NCI-H187 (cell line): ENCODE results near the gene HOXD3.

Experiments
- DNase-seq, 2 experiments: peaks; one replicate each; lab custom pipeline; 2025; lab: John Stamatoyannopoulos, UW

HOXD3 gene

DNA sequence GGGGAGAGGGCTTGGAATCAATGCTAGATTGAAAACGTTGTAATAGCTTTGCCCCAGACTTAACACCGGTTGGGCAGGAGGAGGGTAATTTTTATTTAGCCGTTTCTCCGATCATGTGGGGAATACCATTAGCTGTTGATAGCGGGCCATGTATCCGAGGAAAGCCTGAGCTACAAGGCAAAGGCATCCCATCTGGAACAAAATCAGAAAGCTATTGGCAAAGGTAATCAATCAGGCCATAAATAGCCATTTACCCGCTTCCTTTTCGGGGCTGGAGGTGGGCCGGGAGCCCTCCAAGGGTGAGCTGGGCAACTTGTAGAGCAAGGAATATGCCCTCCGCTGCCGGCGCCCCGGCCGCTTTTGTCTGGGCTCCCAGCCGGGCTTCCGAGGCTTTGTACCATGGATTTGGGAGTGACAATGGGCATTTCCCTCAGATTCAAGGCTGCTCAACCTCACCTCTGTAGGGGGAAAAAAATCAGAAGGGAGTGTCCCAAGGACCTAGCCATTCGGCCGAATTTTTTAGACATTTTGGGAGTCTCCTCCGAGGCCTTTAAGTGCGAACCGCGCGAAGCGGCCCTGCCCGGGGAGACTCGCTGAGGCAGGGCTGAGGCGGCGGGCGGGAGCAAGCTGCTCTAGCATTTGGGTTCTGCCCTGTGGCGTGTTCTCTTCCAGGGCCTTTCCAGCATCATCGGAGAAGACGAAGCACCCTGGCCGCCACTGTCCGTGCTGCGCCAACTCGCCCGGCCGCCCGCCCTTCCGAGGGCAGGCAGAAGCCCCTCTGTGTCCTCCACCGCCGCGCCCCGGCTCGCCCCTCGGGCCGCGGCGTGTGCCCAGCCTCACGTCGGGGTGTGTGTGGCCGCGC, 35.7 kb upstream of the HOXD3 start:
- no peak for DNase-seq

DNA sequence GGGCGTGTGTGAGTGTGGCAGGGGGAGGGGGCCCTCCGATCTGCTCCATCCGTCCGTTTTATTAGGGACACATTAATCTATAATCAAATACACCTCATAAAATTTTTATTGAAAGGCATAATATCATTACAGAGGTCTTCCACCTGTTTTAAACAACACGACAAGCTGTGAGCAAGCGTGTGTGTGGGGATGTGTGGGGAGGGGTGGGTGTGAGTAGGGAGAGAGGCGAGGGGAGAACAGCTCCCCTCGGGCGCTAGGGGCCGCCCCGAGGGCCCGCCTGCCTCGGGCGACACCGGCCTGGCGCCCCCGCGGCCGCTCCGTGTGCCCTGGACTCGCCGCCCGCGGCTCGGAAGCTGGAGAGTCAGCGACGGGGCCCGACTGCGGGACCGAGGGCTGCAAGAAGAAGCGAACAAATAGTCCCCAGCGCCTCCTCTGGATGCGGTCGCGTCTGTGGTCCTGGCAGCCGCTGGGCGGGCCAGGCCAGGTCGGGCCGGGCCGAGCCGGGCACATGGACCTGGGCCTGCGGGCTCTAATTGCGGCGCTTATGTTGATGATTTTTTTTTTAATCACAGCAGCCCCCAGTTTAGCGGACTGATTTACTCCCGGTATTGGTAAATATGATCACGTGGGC, 34.9 kb upstream of the HOXD3 start:
- no peak for DNase-seq

DNA sequence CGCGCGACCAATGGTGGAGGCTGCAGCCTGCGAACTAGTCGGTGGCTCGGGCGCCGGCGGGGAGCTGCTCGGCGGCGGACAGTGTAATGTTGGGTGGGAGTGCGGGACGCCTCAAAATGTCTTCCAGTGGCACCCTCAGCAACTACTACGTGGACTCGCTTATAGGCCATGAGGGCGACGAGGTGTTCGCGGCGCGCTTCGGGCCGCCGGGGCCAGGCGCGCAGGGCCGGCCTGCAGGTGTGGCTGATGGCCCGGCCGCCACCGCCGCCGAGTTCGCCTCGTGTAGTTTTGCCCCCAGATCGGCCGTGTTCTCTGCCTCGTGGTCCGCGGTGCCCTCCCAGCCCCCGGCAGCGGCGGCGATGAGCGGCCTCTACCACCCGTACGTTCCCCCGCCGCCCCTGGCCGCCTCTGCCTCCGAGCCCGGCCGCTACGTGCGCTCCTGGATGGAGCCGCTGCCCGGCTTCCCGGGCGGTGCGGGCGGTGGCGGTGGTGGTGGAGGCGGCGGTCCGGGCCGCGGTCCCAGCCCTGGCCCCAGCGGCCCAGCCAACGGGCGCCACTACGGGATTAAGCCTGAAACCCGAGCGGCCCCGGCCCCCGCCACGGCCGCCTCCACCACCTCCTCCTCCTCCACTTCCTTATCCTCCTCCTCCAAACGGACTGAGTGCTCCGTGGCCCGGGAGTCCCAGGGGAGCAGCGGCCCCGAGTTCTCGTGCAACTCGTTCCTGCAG, 34.3 kb upstream of the HOXD3 start, which contains the start of gene HOXD9:
TSS of gene HOXD9 (plus strand) at position 37 of the 728 bp plus-strand sequence. CDS start at position 87, 50 bp downstream.
- DNase-seq, result no peak

DNA sequence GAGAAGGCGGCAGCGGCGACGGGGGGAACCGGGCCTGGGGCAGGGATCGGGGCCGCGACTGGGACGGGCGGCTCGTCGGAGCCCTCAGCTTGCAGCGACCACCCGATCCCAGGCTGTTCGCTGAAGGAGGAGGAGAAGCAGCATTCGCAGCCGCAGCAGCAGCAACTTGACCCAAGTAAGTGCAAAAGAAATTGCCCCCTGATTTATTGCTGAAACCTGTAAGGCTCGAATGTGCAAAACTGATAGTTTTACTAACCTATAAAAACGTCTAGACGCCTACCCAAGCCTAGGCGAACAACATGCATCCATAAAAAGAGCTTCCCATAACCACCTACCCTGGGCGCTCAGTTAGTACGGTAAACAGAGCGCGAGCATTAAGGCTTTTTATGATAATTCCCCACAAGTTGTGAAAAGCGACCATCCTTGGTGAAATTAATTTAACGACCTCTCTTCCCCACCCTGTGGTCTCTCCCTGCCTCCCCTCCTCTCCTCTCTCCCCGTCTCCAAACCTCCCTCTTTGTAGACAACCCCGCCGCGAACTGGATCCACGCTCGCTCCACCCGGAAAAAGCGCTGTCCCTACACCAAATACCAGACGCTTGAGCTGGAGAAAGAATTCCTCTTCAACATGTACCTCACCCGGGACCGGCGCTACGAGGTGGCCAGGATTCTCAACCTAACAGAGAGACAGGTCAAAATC, 33.5 kb upstream of the HOXD3 start:
- DNase-seq, result no peak

DNA sequence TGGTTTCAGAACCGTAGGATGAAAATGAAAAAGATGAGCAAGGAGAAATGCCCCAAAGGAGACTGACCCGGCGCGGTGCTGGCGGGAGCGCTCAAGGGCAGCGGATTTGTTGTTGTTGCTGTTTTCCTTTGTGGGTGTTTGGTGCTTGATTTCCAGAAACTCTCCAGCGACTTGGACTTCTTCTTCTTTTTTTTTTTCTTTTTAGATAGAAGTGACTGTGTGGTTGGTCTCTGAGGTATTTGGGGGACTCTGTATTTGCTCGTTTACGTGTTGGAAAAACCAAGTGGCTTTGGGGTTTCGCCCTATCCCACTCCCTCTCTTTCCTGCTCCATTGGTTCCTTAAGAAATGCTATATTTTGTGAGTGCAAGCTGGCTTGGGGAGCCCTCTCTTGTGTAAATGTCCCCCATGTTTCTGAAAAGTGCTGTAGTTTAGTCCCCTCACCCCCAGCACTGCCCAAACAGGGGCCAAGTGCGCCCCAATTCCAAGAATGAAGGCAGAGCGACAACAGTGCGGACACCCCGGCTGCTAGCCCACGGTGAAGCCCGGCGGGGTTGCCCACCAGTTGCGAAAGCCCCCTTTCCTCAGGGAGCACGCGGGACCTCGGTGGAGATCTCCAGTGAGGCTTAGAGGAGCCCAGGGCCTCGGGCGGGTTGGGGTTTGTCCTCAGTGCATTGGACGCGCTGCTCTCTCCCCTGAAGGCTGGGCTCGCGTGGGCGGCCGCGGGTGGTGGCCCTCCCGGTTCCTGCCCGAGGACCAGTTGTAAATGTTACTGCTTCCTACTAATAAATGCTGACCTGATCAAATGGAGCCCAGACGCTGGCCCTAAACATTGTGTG, 32.8 kb upstream of the HOXD3 start:
- DNase-seq, result no peak

DNA sequence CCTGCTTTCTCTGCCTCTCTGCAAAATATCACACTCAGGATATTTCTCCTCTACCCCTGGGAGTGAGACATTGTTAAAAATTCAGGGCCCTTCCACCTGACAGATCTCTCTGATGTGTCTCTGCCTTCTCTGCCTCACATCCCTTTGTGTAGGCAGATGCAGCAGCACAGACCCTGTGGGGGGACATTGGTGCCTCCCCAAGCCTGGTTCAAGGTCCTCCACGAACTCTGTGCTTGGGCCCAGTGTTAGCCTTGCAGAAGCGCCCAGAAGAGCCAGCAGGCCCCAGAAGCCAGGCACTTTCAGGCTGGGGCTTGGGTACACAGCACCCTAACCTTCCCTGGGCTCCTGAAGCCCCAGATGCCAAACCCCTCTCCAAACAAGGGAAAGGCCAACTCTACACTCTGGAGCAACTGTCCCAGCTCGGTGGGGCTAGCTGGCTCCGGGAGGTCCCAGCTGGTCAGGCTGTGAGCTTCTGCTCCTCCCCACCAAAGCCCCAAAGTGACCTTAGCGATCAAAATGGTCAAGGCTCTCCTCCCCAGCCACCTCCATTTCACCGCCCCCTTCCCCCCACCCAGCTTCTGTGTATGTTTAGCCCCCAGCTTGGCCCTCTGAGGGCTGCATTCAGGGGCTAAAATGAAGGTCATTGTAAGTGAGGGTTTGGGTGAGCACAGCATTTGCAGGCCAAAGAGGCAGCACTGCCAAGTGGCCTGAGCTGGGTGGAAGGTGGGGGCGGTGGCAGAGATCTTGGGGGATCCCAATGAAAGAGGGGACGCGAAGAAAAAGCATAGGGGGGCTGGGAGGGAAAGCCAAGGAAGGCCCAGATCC, 31.9 kb upstream of the HOXD3 start:
- DNase-seq, result no peak

DNA sequence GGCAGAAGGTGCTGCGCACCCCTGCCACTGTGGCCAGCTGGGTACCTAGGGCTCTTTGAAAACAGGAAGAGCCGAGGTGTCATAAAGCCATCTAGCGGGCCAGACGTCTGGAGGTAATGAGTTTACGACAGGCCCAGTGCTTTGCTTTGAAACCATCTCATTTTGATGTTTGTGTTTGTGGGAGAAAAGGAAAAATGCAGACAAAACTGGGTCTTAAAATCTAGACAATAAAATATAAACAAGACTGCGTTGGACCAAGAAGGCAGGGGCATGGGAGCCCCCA, 31.4 kb upstream of the HOXD3 start:
- no peak for DNase-seq

DNA sequence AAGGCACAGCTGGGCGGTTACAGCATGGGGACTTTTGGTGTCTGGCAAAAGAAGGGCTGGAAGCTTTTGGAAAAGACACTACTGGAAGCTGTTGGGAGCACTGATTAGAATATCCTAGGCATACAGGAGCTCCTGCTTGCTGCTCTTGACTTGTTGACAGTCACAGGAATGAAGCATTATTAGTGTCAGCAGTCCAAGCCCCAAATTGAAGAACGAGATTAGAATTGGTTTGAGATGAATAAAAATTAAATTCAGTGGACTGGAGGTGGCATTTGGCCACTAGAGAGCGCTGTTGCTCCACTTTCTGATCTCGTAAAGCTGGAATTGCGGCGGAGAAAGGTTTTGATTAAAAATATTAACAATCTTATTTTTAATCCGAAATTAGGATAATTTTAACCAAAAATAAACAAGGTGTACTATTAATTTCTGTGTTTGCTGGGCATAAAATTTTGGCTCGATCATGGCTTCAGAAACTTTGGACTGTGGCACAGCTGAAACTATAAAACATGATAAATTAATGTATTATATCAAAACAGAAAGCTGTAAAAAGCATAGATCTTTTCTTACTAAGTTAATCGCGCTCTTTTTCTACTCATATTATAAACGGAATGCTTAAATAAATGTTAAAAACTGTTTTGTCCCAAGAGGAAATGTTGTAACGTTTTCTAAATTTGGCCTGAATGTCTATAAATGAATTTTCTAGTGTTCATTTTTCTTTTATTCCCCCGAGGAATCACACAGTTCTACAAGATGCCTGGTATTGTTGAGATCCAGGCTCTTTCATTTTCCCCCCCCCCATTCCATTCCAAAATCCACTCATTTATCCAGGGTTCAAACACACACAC, 30.0 kb upstream of the HOXD3 start:
- peak in 1 of 2 experiments; percentile 28 for DNase-seq

DNA sequence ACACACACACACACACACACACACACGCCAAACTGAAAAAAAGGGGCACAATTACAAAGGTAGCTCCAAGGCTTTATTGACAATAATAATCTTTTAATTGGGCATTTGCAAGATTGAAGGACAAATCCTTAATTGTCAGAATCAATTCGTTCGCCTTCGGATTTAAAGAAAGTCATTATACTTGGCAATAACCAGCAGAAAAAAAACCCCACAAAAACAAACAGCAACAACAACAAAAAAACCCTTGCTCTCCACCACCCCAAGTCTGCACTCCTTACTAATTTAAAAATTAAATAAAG, 29.4 kb upstream of the HOXD3 start:
- DNase-seq, result no peak

DNA sequence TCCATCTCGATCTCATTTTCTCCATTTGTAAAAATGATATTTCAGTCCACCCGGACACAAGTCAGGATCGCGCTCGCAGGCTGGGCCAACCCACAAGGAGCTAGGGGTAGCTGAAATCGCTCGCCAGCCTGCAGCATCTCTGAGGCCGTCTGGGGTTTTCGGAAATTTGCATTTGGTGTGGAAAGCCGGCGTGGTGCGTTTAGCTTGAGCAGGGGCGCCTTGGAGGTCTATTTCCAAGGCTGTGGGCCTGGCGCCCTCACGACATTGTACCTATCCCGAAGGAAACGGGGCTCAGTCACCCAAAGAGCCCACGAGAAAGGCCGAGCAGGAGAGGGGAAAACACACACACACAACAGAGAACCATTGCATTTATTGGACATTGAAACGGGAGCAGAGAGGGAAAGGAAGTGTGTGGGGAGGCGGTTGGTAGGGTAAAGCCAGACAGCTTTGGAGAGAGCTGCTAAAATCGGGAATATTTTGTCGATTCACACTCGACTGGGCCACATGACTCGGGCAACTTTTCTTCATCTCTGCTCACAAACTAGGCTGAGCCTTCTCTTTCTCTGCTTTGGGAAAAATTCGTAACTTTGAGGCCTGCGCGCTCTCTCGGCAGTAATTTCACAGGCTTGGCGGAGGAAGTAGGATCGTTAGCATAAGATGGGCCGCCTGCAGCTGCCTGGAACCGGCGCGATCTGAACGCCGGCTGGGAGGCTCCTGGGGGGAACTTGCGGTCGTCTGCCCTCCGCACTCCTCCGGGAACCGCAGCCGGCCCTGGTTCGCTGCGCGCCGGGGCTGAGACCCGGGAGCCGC, 28.7 kb upstream of the HOXD3 start:
- DNase-seq, result no peak

DNA sequence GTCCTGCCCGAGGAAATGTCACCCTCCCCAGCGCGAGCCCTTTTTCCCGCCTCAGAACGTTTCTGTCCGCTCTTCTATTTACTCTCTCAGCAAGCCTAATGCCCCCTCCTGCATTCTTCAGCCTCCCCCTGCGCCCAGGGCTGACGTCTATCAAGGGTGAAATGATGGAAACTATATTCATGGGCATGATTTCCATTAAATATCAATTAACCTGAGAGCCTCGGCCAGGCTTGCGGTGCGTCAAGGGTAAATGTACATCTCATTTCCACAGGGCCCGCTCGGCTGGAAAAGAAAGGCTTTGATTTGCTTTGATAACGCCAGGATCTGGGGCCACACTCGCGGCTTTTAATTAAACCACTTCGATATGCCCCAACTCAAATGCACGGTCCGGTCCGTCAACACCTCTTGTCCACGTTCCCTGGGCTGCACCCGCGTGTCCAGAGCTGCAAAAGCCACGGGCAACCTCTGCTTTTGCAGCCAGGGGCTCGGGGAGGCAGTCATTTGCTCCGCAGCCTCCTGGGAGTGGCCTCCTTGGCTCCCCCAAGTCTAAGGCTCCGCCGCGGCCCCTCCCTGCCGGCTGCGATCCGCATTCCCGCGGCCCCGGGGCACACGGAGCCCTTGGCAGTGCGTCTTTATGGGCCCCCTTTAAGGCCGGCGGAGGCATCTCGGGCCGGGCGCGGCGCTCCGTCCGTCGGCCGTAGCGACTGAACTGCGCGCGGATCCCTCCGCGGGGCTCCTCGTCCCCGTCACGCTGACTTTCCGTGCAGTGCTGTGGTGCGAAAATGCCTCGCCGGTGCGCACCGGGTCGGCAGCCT, 27.9 kb upstream of the HOXD3 start, which contains the start of gene HOXD8:
TSS of gene HOXD8 (plus strand) at position 724 of the 815 bp plus-strand sequence. CDS start 662 bp downstream, outside the sequence.
- peak; percentile 35 to 48 for DNase-seq

DNA sequence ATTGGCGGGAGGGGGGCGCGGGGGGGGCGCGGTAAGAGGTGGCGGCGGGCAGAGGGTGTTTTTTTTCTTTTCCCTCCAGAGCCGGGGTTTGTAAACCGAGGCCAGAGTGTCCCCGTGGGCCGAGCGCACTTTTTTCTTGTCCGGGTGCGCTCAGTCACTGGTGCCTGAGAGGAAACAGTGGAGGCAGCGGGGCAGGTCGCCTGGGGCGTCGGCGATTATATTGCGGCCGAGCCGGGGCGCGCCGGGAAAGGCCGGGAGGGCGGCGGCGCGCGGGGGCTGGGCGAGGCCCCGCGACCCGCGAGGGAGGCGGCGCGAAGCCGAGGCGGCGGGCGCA, 27.3 kb upstream of the HOXD3 start:
- DNase-seq, result no peak

DNA sequence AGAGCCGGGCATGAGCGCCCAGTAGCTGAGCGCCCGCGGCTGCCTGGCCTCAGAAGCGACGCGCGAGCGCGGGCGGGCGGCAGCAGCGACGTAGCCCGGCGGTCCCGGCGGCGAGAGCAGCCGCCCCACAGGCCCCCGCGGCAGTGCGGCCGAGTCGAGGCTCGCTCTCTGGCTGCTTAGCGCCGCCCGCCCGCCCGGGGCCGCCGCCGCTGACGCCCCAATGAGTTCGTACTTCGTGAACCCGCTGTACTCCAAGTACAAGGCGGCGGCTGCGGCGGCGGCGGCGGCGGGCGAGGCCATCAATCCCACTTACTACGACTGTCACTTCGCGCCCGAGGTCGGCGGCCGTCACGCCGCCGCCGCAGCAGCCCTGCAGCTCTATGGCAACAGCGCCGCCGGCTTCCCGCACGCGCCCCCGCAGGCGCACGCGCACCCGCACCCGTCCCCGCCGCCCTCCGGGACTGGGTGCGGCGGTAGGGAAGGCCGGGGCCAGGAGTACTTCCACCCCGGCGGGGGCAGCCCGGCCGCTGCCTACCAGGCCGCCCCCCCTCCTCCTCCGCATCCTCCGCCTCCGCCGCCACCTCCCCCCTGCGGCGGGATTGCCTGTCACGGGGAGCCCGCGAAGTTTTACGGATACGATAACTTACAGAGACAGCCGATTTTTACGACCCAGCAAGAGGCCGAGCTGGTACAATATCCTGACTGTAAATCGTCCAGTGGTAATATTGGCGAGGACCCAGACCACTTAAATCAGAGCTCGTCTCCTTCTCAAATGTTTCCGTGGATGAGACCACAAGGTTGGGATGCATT, 26.8 kb upstream of the HOXD3 start:
- peak in 1 of 2 experiments; percentile 15 for DNase-seq

DNA sequence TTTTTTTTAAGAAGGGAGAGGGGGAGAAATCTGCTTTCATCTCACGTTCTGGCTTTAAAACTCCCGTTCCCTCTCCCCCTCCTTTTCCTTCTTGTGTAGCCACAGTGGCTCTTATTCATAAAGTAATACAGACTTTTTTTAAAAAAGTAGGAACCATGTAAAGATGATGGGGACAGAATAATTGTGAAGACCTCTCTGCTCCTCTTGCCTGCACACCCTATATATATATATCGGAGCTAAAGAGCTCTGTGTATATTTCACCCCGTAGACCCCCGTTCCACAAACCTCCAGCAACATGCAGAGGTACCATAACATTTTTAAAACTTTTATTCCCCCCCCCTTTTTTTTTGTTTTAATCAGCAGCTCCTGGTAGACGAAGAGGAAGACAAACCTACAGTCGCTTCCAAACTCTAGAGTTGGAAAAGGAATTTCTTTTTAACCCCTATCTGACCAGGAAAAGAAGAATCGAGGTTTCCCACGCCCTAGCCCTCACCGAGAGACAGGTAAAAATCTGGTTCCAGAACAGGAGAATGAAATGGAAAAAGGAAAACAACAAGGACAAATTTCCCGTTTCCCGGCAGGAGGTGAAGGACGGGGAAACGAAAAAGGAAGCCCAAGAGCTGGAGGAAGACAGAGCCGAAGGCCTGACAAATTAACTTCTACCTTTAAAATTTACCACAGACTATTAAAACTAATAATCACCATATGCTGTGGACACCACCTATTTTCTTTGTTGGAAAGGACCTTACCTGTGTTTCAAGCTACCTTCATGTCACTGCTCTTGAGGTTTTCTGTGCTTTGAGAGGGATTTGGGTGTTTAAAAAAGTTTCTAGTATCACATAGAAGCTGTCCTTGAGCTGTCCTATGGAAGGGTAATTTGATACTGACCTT, 25.9 kb upstream of the HOXD3 start:
- no peak for DNase-seq

DNA sequence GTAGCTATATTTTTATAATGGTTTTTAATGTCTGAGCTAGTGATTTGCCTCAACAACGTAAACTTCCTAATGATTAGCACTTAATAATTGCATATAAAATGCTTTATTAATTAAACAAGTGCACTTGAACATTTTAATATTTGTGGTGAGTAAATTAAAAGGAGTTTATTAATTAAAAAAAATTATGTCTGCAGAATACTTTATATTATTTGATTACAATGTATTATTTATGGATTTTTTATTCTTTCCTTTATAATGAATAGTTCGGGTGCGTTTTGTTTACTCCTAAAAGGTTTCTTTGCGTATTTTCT, 25.3 kb upstream of the HOXD3 start:
- DNase-seq, result no peak
